ENCODE data around the gene SLC29A3. TPM values are rescaled to one million over a fixed set of nuclear protein-coding genes. Genes with fewer than 3 reads are reported as not detected.

Gene SLC29A3
- total and polyA plus RNA-seq, 10 of the 15 experiments (the other 5 are each of a cell fraction or from before 2014, with no cell fraction given) = 1.5 to 4.0 (median 2.7) TPM

- ChIA-PET CTCF (interaction anchor here (0.8 to 3.6 kb wide), 3 partner anchors 23 to 374 kb away, joined by 3 to 13 read pairs (median 4); partner anchors contain the start of gene SLC29A3), POLR2A (no interaction called here), SMC1A (ENCODE audit: uncharacterized antibody, unreplicated experiment) (no interaction called here), RAD21 (ENCODE audit: unreplicated experiment) (interaction anchor here (1.2 to 1.4 kb wide), 2 partner anchors 80 to 81 kb away, joined by 3 to 5 read pairs; partner anchors contain the start of gene SLC29A3)
- Histone ChIP-seq H3K9me3 (replicated peaks; ENCODE audit: control insufficient read depth, insufficient read depth, low read length) (no peaks in the 10 kb centered on the region), H3K9ac (ENCODE audit: control insufficient read depth, insufficient read depth, low read length) (no peak overlapping the region), H3K27ac (ENCODE audit: control insufficient read depth, insufficient read depth) (no peak overlapping the region), H4K20me1 (ENCODE audit: control insufficient read depth, insufficient read depth) (no peaks in the 10 kb centered on the region), H3K4me1 (ENCODE audit: control insufficient read depth, insufficient read depth, low read length) (no peaks in the 10 kb centered on the region), H3K79me2 (ENCODE audit: control insufficient read depth, insufficient read depth, low read length) (no peaks in the 10 kb centered on the region), H3K27me3 (replicated peaks in 1 of 2; ENCODE audit: control insufficient read depth in 2 of 2, insufficient read depth in 2 of 2, low read length in 1 of 2) (peaks cover 20 to 21% of the 10 kb centered on the region in 2 experiments), H3K36me3 (ENCODE audit: control insufficient read depth in 2 of 2, insufficient read depth in 2 of 2, low read length in 1 of 2) (no peaks in the 10 kb centered on the region), H2AFZ (ENCODE audit: control insufficient read depth, low read depth, low read length) (no peak overlapping the region), H3K4me2 (ENCODE audit: control insufficient read depth, insufficient read depth) (no peak overlapping the region), H3K4me3 (no peak overlapping the region)
- no peak for ATAC-seq
- no peak for DNase-seq (ENCODE audit: low read depth, low spot score)
- BruUV-seq (replicated peaks) = no TSS peak
- in situ Hi-C loops (cut with MboI) = no loop called here
- no peak for FAIRE-seq
- intact Hi-C loops (cut with micrococcal nuclease; ENCODE audit: unreplicated experiment) = no loop called here
- WGBS (ENCODE audit: insufficient coverage, insufficient replicate concordance, low lambda C conversion rate, missing lambda C conversion rate) = 34% methylated on average over 5 of the region's 5 CpGs
- TF ChIP-seq SREBF2 (IDR thresholded peaks at IDR 0.05; ENCODE audit: low read length) (no peak), CREM (IDR thresholded peaks at IDR 0.05; ENCODE audit: low read depth) (no peak), ZNF384 (IDR thresholded peaks at IDR 0.05; ENCODE audit: borderline replicate concordance, low read depth, low read length) (no peak), CBFB (IDR thresholded peaks at IDR 0.05; ENCODE audit: low read depth) (no peak), BCL11A (IDR thresholded peaks at IDR 0.05; ENCODE audit: low read depth, low read length) (no peak), ZNF274 (IDR thresholded peaks at IDR 0.05; ENCODE audit: insufficient read depth, insufficient read length) (no peak), BRCA1 (IDR thresholded peaks at IDR 0.05; ENCODE audit: low read depth, low read length) (no peak), RB1 (IDR thresholded peaks at IDR 0.05; ENCODE audit: borderline replicate concordance) (no peak), E2F8 (IDR thresholded peaks at IDR 0.05; ENCODE audit: low read depth, partially characterized antibody) (no peak), HDGF (IDR thresholded peaks at IDR 0.05) (no peak), SPI1 (IDR thresholded peaks at IDR 0.05; ENCODE audit: borderline replicate concordance, insufficient read depth, low read depth, low read length) (no peak), ATF3 (IDR thresholded peaks at IDR 0.05; ENCODE audit: borderline replicate concordance, extremely low read depth, low read depth, low read length) (no peak)
- TF ChIP-seq, protein P1, sequence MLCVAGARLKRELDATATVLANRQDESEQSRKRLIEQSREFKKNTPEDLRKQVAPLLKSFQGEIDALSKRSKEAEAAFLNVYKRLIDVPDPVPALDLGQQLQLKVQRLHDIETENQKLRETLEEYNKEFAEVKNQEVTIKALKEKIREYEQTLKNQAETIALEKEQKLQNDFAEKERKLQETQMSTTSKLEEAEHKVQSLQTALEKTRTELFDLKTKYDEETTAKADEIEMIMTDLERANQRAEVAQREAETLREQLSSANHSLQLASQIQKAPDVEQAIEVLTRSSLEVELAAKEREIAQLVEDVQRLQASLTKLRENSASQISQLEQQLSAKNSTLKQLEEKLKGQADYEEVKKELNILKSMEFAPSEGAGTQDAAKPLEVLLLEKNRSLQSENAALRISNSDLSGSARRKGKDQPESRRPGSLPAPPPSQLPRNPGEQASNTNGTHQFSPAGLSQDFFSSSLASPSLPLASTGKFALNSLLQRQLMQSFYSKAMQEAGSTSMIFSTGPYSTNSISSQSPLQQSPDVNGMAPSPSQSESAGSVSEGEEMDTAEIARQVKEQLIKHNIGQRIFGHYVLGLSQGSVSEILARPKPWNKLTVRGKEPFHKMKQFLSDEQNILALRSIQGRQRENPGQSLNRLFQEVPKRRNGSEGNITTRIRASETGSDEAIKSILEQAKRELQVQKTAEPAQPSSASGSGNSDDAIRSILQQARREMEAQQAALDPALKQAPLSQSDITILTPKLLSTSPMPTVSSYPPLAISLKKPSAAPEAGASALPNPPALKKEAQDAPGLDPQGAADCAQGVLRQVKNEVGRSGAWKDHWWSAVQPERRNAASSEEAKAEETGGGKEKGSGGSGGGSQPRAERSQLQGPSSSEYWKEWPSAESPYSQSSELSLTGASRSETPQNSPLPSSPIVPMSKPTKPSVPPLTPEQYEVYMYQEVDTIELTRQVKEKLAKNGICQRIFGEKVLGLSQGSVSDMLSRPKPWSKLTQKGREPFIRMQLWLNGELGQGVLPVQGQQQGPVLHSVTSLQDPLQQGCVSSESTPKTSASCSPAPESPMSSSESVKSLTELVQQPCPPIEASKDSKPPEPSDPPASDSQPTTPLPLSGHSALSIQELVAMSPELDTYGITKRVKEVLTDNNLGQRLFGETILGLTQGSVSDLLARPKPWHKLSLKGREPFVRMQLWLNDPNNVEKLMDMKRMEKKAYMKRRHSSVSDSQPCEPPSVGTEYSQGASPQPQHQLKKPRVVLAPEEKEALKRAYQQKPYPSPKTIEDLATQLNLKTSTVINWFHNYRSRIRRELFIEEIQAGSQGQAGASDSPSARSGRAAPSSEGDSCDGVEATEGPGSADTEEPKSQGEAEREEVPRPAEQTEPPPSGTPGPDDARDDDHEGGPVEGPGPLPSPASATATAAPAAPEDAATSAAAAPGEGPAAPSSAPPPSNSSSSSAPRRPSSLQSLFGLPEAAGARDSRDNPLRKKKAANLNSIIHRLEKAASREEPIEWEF (IDR thresholded peaks at IDR 0.05; ENCODE audit: insufficient replicate concordance, low read depth, low read length) = no peak
- TF ChIP-seq, protein P2, sequence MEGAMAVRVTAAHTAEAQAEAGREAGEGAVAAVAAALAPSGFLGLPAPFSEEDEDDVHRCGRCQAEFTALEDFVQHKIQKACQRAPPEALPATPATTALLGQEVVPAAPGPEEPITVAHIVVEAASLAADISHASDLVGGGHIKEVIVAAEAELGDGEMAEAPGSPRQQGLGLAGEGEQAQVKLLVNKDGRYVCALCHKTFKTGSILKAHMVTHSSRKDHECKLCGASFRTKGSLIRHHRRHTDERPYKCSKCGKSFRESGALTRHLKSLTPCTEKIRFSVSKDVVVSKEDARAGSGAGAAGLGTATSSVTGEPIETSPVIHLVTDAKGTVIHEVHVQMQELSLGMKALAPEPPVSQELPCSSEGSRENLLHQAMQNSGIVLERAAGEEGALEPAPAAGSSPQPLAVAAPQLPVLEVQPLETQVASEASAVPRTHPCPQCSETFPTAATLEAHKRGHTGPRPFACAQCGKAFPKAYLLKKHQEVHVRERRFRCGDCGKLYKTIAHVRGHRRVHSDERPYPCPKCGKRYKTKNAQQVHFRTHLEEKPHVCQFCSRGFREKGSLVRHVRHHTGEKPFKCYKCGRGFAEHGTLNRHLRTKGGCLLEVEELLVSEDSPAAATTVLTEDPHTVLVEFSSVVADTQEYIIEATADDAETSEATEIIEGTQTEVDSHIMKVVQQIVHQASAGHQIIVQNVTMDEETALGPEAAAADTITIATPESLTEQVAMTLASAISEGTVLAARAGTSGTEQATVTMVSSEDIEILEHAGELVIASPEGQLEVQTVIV (IDR thresholded peaks at IDR 0.05; ENCODE audit: borderline replicate concordance, partially characterized antibody) = no peak
Observed at GRCh38 chr10:71399946-71400345, 80.9 kb downstream of the SLC29A3 start.

All from GM12878 (cell line).